Activated CD4-positive, alpha-beta T cell treated with anti-CD3 and anti-CD28 coated beads, Interleukin-2, Interleukin-4, amounts not matched to agents 100 ng/mL and 50 ng/mL, durations not matched to agents 16 hours and 8 hours (primary cell): ENCODE results near the gene SMTN.
"Not testable (repeated sequence)": the region's sequence is repeated elsewhere in the genome, so short reads cannot be mapped to it uniquely, and the experiment has no call there.

Source experiments
- DNase-seq: peaks from one replicate; pipeline ENCODE4 v3.0.0-alpha.2; 2020; ENCODE audit warnings: low spot score

Gene SMTN

DNA sequence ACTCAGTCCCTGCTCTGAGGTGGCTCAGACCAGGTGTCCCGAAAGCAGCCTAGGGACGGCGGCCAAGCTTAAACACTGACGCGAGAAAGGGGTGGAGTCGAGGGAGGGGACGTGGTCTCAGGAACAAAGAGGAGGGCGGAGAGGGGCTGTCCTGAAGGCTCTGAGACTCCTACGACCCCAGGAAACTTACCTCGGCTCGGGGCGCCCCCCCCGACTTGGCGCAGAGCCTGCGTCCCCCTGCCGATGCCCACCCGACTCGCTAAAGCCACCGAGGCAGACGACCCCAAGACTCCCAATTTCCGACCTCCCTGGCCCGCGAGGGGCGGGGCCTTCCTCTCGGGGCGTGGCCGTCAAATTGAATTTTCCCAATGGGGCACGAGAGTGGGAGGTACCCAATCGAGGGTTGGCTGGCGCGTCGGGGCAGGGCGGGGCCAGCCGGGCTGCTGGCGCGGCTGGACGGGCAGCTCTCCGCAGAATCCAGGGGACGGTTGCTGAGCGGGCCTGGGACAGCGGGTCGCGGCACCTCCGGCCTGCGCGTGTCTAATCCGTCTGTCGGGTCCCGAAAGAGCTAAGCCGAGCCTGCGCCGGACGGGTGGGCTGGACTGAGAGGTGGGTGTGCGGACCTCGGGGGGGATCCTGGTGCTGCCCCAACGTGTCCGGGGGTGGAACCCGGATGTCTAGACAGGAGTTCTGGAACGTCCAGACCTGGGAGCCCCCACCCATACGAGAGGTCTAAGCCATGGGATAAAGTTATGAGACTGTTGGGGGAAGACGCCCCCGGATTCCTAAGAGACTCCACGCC is at the start of gene SMTN:
Gene SMTN, plus strand, starts transcription at position 471 of the 802 bp plus-strand sequence. CDS start 1,941 bp downstream, outside the sequence.
- DNase-seq = peak; percentile 86

DNA sequence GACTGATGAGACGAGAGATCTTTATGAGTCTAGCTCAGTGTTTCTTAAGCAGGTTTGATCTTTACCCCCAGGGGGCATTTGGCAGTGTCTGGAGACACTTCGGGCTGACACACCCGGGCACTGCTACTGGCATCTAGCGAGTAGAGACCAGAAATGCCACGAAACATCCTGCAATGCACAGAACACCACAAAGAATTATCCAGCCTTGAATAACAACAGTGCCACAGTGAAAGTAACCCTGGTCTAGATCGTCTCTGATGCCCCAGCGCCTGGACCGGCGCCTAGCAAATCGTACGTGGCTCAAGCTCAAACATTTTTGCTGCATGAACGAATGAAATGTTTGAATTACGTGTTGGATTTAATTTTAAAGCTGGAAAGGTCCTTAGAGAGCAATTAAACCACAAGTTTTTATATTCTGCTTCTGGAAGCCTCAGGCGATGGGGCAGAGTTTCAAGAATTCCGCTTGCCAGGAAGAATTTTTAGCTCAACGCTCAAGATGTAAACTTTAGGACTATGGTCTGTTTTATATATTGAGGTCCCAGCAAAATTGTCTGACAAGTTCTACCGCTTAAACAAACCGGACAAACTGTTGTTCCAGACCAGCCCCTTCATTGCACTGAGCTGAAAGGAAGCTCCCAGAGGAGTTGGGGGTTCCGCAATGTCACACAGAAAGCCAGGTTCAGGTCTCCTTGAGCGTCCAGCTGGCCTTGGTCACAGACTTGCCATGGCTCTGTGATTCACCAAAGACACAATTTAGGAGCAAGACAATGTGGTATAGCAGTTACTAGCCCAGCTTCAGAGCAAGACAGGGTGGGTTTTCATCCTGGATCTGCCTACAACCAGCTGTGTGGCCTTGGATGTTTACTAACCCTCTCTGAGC is 44.2 kb upstream of the SMTN start:
- no peak for DNase-seq

- no peak for DNase-seq
These were observed 42.4 kb upstream of the SMTN start for GRCh38 chr22:31038686-31039085.

GRCh38 chr22:31039393-31039792 is 41.7 kb upstream of the SMTN start:
- no peak for DNase-seq

- DNase-seq = no peak
These were observed 40.3 kb upstream of the SMTN start for GRCh38 chr22:31040542-31041398.

DNA sequence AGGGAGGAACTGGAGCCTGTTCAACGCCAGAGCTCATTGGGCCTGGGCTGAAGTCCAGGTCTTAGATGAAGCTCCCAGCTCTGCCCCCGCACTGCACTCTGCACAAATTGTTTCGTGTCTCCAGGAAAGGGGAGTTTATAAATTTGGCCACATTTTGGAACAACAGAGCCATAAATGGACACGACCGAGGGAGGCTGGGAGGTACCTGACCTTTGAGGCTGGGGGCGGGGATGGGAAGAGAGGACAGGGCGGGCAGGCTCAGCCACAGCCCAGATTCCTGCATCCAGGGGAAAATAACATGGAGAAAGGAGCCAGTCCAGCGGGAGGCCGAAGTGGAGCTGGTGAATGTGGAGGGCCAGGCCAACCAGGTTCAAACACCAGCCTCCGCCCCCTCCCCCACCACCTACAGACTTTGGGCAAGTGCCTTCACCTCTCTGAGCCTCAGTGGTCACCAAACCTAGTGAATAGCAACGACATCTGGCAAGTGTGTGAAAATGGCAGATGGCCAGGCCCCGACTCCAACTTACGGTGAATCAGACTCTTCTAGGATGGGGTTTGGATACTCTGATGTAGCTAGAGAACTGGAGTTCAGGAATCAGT is 36.8 kb upstream of the SMTN start:
- no peak for DNase-seq

- DNase-seq = no peak
These were observed 35.1 kb upstream of the SMTN start for GRCh38 chr22:31045900-31046538.

DNA sequence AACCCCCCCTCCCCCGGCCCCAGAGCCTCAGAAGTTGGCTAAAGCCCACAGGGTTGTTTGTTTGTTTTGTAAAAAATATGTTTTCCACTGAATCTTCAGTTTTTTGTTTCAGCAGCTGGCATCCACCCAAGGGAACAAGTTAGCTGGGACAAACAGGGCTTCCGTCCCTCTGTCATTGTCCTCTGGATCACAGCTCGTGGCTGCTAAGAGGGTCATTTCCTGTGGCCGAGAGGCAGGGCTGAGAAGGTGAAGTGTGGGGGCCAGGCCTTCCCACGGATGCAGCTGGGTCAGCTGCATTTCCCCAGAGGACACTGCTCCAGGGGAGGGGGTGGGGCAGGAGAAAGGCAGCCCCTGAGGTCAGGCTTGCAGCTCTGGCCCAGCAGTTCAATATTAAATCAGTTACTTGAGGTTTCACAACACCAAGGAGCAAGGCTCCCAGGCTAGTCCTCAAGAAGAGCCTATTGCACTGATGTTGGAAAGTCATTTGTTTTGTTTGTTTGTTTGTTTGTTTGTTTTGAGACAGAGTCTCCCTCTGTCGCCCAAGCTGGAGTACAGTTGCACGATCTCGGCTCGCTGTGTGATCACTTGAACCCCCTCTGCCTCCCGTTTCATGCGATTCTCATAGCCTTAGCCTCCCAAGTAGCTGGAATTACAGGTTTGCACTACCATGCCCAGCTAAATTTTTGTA is 34.4 kb upstream of the SMTN start:
- DNase-seq = no peak

GRCh38 chr22:31048570-31048969 is 32.5 kb upstream of the SMTN start:
- DNase-seq = no peak

GRCh38 chr22:31049815-31050420 is 31.2 kb upstream of the SMTN start:
- no peak for DNase-seq

DNA sequence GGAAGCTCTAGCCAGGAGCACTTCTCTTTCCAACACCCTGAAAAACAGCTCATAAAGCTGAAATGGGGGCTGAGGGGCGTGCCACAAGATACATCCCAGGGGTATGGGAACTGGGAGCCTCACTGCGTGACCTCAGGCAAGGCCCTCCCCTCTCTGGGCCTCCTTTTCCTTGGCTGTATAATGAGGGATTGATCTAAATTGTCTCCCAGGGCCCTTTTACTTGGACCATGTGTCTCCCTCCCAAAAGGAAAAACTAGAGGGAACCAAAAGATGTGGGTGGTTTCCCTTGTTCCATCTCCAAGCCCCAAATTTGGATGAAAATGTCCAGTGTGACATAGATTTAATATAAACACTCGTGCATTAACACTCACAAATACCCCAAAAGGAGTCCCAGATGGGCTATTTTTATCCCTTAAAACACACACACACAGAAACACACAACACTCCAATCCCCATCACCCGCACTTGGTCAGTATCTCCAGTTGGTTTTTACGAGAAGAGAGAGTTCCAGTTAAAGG is 25.9 kb upstream of the SMTN start:
- DNase-seq = no peak

- DNase-seq = no peak
These were observed 25.4 kb upstream of the SMTN start for GRCh38 chr22:31055635-31056159.

- no peak for DNase-seq
These were observed 24.0 kb upstream of the SMTN start for GRCh38 chr22:31056986-31057599.

GRCh38 chr22:31059663-31060062 is 21.5 kb upstream of the SMTN start:
- DNase-seq = not testable (repeated sequence)

DNA sequence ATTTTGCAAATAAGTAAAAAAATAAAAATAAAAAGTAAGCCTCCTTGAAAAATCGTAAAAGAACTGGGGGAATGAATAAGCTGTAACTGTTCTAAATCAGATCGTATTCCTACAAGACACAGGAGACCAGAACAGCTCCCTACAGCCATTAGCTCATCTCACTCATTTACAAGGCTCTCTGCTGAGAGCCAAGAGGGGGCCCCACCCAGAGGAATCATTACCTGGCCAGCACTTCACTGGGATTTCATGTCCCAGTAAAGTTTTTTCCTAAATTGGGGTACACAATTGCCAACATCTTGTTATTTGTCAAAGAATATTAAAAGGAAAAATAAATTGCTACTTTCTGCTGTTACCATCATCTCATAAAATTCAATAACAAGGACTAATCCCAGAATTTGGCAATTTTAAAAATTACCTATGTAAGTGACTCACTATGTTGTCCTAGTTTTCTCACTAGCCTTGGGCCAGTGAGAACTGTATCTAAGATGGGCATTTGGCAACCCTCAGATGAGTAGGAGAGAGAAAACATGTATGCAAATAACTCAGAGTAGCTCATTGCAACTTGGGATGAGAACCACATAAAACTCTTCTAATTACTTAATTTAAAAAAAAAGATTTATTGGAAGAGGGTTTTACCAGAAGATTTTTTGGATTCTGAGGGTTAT is 18.4 kb upstream of the SMTN start:
- DNase-seq = no peak

GRCh38 chr22:31064369-31064768 is 16.7 kb upstream of the SMTN start:
- no peak for DNase-seq

GRCh38 chr22:31068970-31069369 is 12.1 kb upstream of the SMTN start:
- no peak for DNase-seq

- not testable (repeated sequence) for DNase-seq
These were observed 11.3 kb upstream of the SMTN start for GRCh38 chr22:31069691-31070314.
